Measurements from ENCODE around the gene BYSL. TPM values are rescaled to one million over a fixed set of nuclear protein-coding genes. Genes with fewer than 3 reads are reported as not detected.

The BYSL gene
- total and polyA plus RNA-seq, 9 of the 15 experiments (the other 6 are each of a cell fraction or from before 2014, with no cell fraction given) = 22.2 to 92.3 (median 53.4) TPM

DNA sequence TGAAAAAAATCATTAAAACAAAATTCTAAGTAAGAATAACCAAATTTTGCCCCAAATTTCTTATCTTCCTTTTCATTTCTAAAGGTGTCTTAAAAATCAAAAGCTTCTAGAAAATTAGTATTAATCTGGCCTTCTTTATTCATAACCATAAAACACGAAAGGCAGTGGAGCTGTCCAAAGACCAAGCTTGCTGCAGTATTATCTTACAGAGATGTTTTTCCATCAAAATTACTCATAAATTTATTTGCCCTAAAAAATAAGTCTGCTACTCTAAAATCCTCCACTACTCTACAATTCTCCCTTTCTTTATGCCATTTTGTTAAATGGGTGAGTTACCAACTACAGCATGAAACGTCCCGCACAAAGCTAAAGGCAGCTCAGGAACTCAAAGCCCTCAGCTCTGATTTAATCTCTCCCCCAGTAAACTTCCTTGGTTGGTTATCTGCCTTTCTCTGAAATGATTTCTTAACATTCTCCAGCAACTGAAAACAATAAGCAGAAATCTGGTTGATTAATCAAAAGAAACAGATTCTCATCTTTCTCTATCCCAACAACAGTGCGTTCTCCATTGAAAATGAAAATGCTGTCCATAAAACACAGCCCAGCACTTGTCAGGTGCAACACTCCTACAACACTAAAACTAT is 28.3 kb upstream of the BYSL start:
- Histone ChIP-seq H3K9me3 (replicated peaks; ENCODE audit: control insufficient read depth, insufficient read depth, low read depth, low read length) (no peaks in the 10 kb centered on the region), H3K4me1 (replicated peaks in 1 of 2; ENCODE audit: control insufficient read depth in 2 of 2, insufficient read depth in 2 of 2, low read length in 2 of 2) (peaks cover 8 to 11% of the 10 kb centered on the region in 2 experiments), H3K27ac (ENCODE audit: extremely low read depth, low read depth, low read length) (no peak overlapping the region), H3K9me1 (ENCODE audit: control insufficient read depth, insufficient read depth, low read length) (no peaks in the 10 kb centered on the region), H3K4me3 (no peak overlapping the region), H3K27me3 (ENCODE audit: control insufficient read depth in 2 of 2, insufficient read depth in 2 of 2, low read length in 2 of 2) (no peaks in the 10 kb centered on the region), H2AFZ (ENCODE audit: low read depth, low read length) (no peak overlapping the region), H3K79me2 (ENCODE audit: control insufficient read depth, insufficient read depth, low read length) (peaks cover 9% of the 10 kb centered on the region; the same call in 2 of the 3 replicates), H3K9ac (ENCODE audit: insufficient read depth in 1 of 2, low read depth in 2 of 2, low read length in 2 of 2) (no peak overlapping the region), H3K36me3 (ENCODE audit: control insufficient read depth, insufficient read depth, low read length) (no peaks in the 10 kb centered on the region), H3K4me2 (ENCODE audit: insufficient read depth, low read length) (no peak overlapping the region), H4K20me1 (replicated peaks; ENCODE audit: control insufficient read depth, insufficient read depth, low read length) (no peaks in the 10 kb centered on the region; the same call in 1 of the 2 replicates)
- CTCF ChIA-PET (ENCODE audit: low intra/inter-chr PET ratio) = no interaction called here
- FAIRE-seq = peak; percentile 6
- in situ Hi-C loops (cut with MboI) (no loop called here), intact Hi-C loops (cut with micrococcal nuclease) (loop anchor here (5.0 kb wide), 1 partner anchor 91 kb away; no protein-coding TSS in a partner anchor)
- 18% methylated on average over 4 of the region's 4 CpGs for WGBS (ENCODE audit: insufficient coverage, low coverage, missing lambda C conversion rate)
- ATAC-seq = no peak
- no TSS peak for BruUV-seq (replicated peaks)
- POLR2A ChIA-PET = interaction anchor here (0.5 to 2.0 kb wide), 5 partner anchors 9 to 156 kb away, joined by 3 to 7 read pairs (median 4); no protein-coding TSS in a partner anchor
- peak in 1 of 4 experiments; percentile 11 for DNase-seq (ENCODE audit: extremely low read depth in 1 of 4, low spot score in 3 of 4)
- peak; percentile 29; the same call in 1 of the 2 replicates for TF ChIP-seq GTF2E2 (tag; IDR thresholded peaks at IDR 0.05)
- TF ChIP-seq, protein P1, sequence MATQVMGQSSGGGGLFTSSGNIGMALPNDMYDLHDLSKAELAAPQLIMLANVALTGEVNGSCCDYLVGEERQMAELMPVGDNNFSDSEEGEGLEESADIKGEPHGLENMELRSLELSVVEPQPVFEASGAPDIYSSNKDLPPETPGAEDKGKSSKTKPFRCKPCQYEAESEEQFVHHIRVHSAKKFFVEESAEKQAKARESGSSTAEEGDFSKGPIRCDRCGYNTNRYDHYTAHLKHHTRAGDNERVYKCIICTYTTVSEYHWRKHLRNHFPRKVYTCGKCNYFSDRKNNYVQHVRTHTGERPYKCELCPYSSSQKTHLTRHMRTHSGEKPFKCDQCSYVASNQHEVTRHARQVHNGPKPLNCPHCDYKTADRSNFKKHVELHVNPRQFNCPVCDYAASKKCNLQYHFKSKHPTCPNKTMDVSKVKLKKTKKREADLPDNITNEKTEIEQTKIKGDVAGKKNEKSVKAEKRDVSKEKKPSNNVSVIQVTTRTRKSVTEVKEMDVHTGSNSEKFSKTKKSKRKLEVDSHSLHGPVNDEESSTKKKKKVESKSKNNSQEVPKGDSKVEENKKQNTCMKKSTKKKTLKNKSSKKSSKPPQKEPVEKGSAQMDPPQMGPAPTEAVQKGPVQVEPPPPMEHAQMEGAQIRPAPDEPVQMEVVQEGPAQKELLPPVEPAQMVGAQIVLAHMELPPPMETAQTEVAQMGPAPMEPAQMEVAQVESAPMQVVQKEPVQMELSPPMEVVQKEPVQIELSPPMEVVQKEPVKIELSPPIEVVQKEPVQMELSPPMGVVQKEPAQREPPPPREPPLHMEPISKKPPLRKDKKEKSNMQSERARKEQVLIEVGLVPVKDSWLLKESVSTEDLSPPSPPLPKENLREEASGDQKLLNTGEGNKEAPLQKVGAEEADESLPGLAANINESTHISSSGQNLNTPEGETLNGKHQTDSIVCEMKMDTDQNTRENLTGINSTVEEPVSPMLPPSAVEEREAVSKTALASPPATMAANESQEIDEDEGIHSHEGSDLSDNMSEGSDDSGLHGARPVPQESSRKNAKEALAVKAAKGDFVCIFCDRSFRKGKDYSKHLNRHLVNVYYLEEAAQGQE (IDR thresholded peaks at IDR 0.05; ENCODE audit: borderline replicate concordance) = peak; percentile 48
- TF ChIP-seq, protein P1 (CRISPR knock-in tag; IDR thresholded peaks at IDR 0.05; ENCODE audit: low read depth) = no peak
- TF ChIP-seq, protein P2, sequence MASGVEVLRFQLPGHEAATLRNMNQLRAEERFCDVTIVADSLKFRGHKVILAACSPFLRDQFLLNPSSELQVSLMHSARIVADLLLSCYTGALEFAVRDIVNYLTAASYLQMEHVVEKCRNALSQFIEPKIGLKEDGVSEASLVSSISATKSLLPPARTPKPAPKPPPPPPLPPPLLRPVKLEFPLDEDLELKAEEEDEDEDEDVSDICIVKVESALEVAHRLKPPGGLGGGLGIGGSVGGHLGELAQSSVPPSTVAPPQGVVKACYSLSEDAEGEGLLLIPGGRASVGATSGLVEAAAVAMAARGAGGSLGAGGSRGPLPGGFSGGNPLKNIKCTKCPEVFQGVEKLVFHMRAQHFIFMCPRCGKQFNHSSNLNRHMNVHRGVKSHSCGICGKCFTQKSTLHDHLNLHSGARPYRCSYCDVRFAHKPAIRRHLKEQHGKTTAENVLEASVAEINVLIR (CRISPR knock-in tag; IDR thresholded peaks at IDR 0.05) = no peak
- no peak for TF ChIP-seq PPARD (CRISPR knock-in tag; IDR thresholded peaks at IDR 0.05)
- TF ChIP-seq NELFE (IDR thresholded peaks at IDR 0.05; ENCODE audit: insufficient read depth, insufficient read length) = no peak
- TF ChIP-seq MCM7 (IDR thresholded peaks at IDR 0.05) = no peak
- TF ChIP-seq, protein P3, sequence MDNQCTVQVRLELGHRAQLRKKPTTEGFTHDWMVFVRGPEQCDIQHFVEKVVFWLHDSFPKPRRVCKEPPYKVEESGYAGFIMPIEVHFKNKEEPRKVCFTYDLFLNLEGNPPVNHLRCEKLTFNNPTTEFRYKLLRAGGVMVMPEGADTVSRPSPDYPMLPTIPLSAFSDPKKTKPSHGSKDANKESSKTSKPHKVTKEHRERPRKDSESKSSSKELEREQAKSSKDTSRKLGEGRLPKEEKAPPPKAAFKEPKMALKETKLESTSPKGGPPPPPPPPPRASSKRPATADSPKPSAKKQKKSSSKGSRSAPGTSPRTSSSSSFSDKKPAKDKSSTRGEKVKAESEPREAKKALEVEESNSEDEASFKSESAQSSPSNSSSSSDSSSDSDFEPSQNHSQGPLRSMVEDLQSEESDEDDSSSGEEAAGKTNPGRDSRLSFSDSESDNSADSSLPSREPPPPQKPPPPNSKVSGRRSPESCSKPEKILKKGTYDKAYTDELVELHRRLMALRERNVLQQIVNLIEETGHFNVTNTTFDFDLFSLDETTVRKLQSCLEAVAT (IDR thresholded peaks at IDR 0.05) = no peak
- TF ChIP-seq ZFX (CRISPR knock-in tag; IDR thresholded peaks at IDR 0.05) = no peak
- TF ChIP-seq PHF20 (IDR thresholded peaks at IDR 0.05; ENCODE audit: partially characterized antibody) = no peak
- no peak for TF ChIP-seq SREBF2 (CRISPR knock-in tag; IDR thresholded peaks at IDR 0.05)
